ENCODE data around the gene TTC7B. TPM values are rescaled to one million over a fixed set of nuclear protein-coding genes. Genes with fewer than 3 reads are reported as not detected.

TTC7B gene
- total RNA-seq, 1 donor from 2014 or later: 40.3 TPM

GRCh38 chr14:90773705-90774104 is 42.5 kb downstream of the TTC7B start:
- peak; percentile 30 for DNase-seq (ENCODE audit: low spot score)
- Mint-ChIP-seq H3K27ac (ENCODE audit: unreplicated experiment) (no peak overlapping the region), H3K4me3 (ENCODE audit: unreplicated experiment) (no peak overlapping the region), H3K27me3 (ENCODE audit: low read depth) (no peaks in the 10 kb centered on the region), H3K36me3 (ENCODE audit: low read depth) (peaks cover 15% of the 10 kb centered on the region), H3K9me3 (ENCODE audit: low read depth) (peaks cover 9% of the 10 kb centered on the region), H3K4me1 (ENCODE audit: low read depth) (no peaks in the 10 kb centered on the region)
- TF ChIP-seq, protein P1, sequence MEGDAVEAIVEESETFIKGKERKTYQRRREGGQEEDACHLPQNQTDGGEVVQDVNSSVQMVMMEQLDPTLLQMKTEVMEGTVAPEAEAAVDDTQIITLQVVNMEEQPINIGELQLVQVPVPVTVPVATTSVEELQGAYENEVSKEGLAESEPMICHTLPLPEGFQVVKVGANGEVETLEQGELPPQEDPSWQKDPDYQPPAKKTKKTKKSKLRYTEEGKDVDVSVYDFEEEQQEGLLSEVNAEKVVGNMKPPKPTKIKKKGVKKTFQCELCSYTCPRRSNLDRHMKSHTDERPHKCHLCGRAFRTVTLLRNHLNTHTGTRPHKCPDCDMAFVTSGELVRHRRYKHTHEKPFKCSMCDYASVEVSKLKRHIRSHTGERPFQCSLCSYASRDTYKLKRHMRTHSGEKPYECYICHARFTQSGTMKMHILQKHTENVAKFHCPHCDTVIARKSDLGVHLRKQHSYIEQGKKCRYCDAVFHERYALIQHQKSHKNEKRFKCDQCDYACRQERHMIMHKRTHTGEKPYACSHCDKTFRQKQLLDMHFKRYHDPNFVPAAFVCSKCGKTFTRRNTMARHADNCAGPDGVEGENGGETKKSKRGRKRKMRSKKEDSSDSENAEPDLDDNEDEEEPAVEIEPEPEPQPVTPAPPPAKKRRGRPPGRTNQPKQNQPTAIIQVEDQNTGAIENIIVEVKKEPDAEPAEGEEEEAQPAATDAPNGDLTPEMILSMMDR (IDR thresholded peaks at IDR 0.05): no peak

- no peaks in the 10 kb centered on the region for H3K4me1 Mint-ChIP-seq (ENCODE audit: low read depth)
- H3K9me3 Mint-ChIP-seq (ENCODE audit: low read depth): peaks cover 13% of the 10 kb centered on the region
- DNase-seq (ENCODE audit: low spot score): no peak
- no peak overlapping the region for H3K27ac Mint-ChIP-seq (ENCODE audit: unreplicated experiment)
- TF ChIP-seq, protein P1 (IDR thresholded peaks at IDR 0.05): no peak
- no peak overlapping the region for H3K4me3 Mint-ChIP-seq (ENCODE audit: unreplicated experiment)
- peaks cover 19% of the 10 kb centered on the region for H3K36me3 Mint-ChIP-seq (ENCODE audit: low read depth)
- no peaks in the 10 kb centered on the region for H3K27me3 Mint-ChIP-seq (ENCODE audit: low read depth)
Measured at GRCh38 chr14:90773196-90773486, 43.1 kb downstream of the TTC7B start.

GRCh38 chr14:90767899-90768298 is 48.3 kb downstream of the TTC7B start:
- Mint-ChIP-seq H3K27ac (ENCODE audit: unreplicated experiment) (no peak overlapping the region), H3K27me3 (ENCODE audit: low read depth) (no peaks in the 10 kb centered on the region), H3K4me3 (ENCODE audit: unreplicated experiment) (no peak overlapping the region), H3K9me3 (ENCODE audit: low read depth) (peaks cover 35% of the 10 kb centered on the region), H3K36me3 (ENCODE audit: low read depth) (peaks cover 40% of the 10 kb centered on the region), H3K4me1 (ENCODE audit: low read depth) (no peaks in the 10 kb centered on the region)
- no peak for DNase-seq (ENCODE audit: low spot score)
- TF ChIP-seq, protein P1 (IDR thresholded peaks at IDR 0.05): no peak

GRCh38 chr14:90760591-90761316 is 55.5 kb downstream of the TTC7B start:
- DNase-seq (ENCODE audit: low spot score): no peak
- Mint-ChIP-seq H3K36me3 (ENCODE audit: low read depth) (peaks cover 8% of the 10 kb centered on the region), H3K4me3 (ENCODE audit: unreplicated experiment) (no peak overlapping the region), H3K27ac (ENCODE audit: unreplicated experiment) (no peak overlapping the region), H3K27me3 (ENCODE audit: low read depth) (no peaks in the 10 kb centered on the region), H3K9me3 (ENCODE audit: low read depth) (peaks cover 17% of the 10 kb centered on the region), H3K4me1 (ENCODE audit: low read depth) (peaks cover 10% of the 10 kb centered on the region)
- TF ChIP-seq, protein P1 (IDR thresholded peaks at IDR 0.05): peak; percentile 76

GRCh38 chr14:90760078-90760444 is 56.2 kb downstream of the TTC7B start:
- Mint-ChIP-seq H3K27me3 (ENCODE audit: low read depth) (no peaks in the 10 kb centered on the region), H3K27ac (ENCODE audit: unreplicated experiment) (no peak overlapping the region), H3K9me3 (ENCODE audit: low read depth) (peaks cover 17% of the 10 kb centered on the region), H3K4me3 (ENCODE audit: unreplicated experiment) (no peak overlapping the region), H3K36me3 (ENCODE audit: low read depth) (peaks cover 7% of the 10 kb centered on the region), H3K4me1 (ENCODE audit: low read depth) (peaks cover 10% of the 10 kb centered on the region)
- TF ChIP-seq, protein P1 (IDR thresholded peaks at IDR 0.05): no peak
- no peak for DNase-seq (ENCODE audit: low spot score)
